CD8-positive, alpha-beta memory T cell (primary cell): ENCODE results near the gene SHANK2. TPM values are rescaled to one million over a fixed set of nuclear protein-coding genes. Genes with fewer than 3 reads are reported as not detected.

Source experiments
- CTCF ChIA-PET: fragments of 350-600 bp; sonication (Branson Sonifier 250); formaldehyde crosslinking; loops from one replicate; lab custom pipeline; 2021; ENCODE audit warnings: antibody characterized with exemption; lab: Charles Lee
- POLR2A ChIA-PET: fragments of 350-600 bp; sonication (Branson Sonifier 250); formaldehyde crosslinking; loops from one replicate; lab custom pipeline; 2021; ENCODE audit warnings: antibody characterized with exemption; lab: Charles Lee
- DNase-seq, 5 donors: peaks; one replicate each; pipeline versions ENCODE4 v3.0.0 to v3.0.0-alpha.2; 2020 to 2022; ENCODE audit warnings: mixed read lengths in 1 of 5
- H3K27ac ChIP-seq: one replicate; pipeline ENCODE4 v1.7.0; 2013; ENCODE audit warnings: low read depth, mild to moderate bottlenecking, low read length, moderate library complexity
- H3K27me3 ChIP-seq: 2 replicates; pipeline ENCODE4 v1.7.0; 2013; ENCODE audit warnings: low read length, mild to moderate bottlenecking; ENCODE audit not compliant: insufficient read depth, poor library complexity, severe bottlenecking
- H3K36me3 ChIP-seq: 2 replicates; pipeline ENCODE4 v1.7.0; 2013; ENCODE audit warnings: mild to moderate bottlenecking, low read length, moderate library complexity; ENCODE audit not compliant: insufficient read depth
- H3K4me1 ChIP-seq: 2 replicates; pipeline ENCODE4 v1.7.0; 2013; ENCODE audit warnings: mild to moderate bottlenecking, low read length, moderate library complexity; ENCODE audit not compliant: insufficient read depth
- H3K4me3 ChIP-seq: 2 replicates; pipeline ENCODE4 v1.7.0; 2013; ENCODE audit warnings: mild to moderate bottlenecking, low read length
- H3K9me3 ChIP-seq: 2 replicates; pipeline ENCODE4 v1.7.0; 2013; ENCODE audit warnings: mild to moderate bottlenecking, low read length
- H3K27ac Mint-ChIP-seq, 8 donors: one replicate each; pipeline ENCODE4 v1.8.0; 2020 to 2021; ENCODE audit warnings: mixed read lengths in 8 of 8, mild to moderate bottlenecking in 6 of 8, inconsistent platforms in 3 of 8, moderate library complexity in 3 of 8
- H3K27me3 Mint-ChIP-seq, 2 donors: one replicate each; pipeline ENCODE4 v1.8.0; 2020 to 2021; ENCODE audit warnings: mixed read lengths in 2 of 2, mild to moderate bottlenecking in 1 of 2, moderate library complexity in 1 of 2
- H3K36me3 Mint-ChIP-seq, 3 donors: one replicate each; pipeline ENCODE4 v1.8.0; 2020 to 2021; ENCODE audit warnings: mixed read lengths in 3 of 3, inconsistent platforms in 1 of 3, mild to moderate bottlenecking in 1 of 3
- H3K4me1 Mint-ChIP-seq, 3 donors: one replicate each; pipeline ENCODE4 v1.8.0; 2020 to 2021; ENCODE audit warnings: mixed read lengths in 3 of 3, inconsistent platforms in 1 of 3, mild to moderate bottlenecking in 1 of 3
- H3K4me3 Mint-ChIP-seq, 7 donors: one replicate each; pipeline ENCODE4 v1.8.0; 2020 to 2021; ENCODE audit warnings: mixed read lengths in 7 of 7, mild to moderate bottlenecking in 6 of 7, moderate library complexity in 4 of 7, inconsistent platforms in 2 of 7
- H3K9me3 Mint-ChIP-seq, 5 donors: one replicate each; pipeline ENCODE4 v1.8.0; 2020 to 2022; ENCODE audit warnings: mixed read lengths in 5 of 5, mild to moderate bottlenecking in 3 of 5, moderate library complexity in 2 of 5, inconsistent platforms in 1 of 5
- polyA plus RNA-seq: library from polyadenylated mRNA; unstranded; fragments of 300-500 nt; fragmentation: Illumina TruSeq; gene quantifications from one replicate; pipeline ENCODE4 v1.2.3, GENCODE V29; 2021
- total RNA-seq, 2 experiments: library from RNA; stranded (reverse); gene quantifications; one replicate each; pipeline ENCODE4 v1.2.3, GENCODE V29; 2021

The SHANK2 gene
- total and polyA plus RNA-seq, 3 experiments from 2014 or later, result not detected

DNA sequence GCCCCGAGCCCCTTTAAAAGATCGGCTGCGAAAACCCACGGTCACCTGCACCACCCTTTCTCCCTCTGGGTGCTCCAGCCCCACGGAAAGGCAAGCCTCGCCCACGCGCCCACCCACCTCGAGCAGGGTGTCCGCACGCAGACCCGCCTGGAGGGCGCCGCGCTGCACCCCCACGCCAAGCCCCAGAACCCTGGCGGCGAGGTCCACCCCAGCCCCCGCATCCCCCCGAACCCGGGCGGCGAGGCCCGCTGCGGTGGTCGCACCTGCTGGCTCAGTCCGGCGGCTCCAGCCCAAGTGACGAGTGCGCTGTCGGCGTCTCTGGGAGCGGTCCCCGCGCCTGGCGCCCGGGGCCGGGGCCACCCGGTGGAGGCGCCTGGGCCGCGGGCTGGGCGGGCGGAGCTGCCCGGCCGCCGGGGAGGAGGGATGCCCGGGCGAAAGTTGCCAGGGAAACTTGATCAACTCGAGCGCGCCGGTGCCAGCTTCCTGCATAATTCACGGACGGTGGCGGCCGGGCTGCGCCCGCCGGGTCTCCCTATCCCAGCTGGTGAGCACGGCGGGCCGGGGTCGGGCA is 1.1 kb downstream of the SHANK2 start:
- no peaks in the 10 kb centered on the region for H3K9me3 Mint-ChIP-seq
- H3K27ac Mint-ChIP-seq, result no peak overlapping the region
- ChIA-PET POLR2A (no interaction called here), CTCF (no interaction called here)
- DNase-seq, result no peak
- no peak overlapping the region for H3K27ac ChIP-seq
- no peaks in the 10 kb centered on the region for H3K36me3 Mint-ChIP-seq
- no peak overlapping the region for H3K4me3 Mint-ChIP-seq
- H3K4me3 ChIP-seq, result no peak overlapping the region
- H3K36me3 ChIP-seq, result no peaks in the 10 kb centered on the region
- H3K4me1 Mint-ChIP-seq, result peaks cover 2 to 11% (median 4%) of the 10 kb centered on the region in 3 donors
- H3K9me3 ChIP-seq, result no peaks in the 10 kb centered on the region
- no peaks in the 10 kb centered on the region for H3K4me1 ChIP-seq
- peaks cover 50 to 56% of the 10 kb centered on the region in 2 donors for H3K27me3 Mint-ChIP-seq
- peaks cover 31% of the 10 kb centered on the region for H3K27me3 ChIP-seq

GRCh38 chr11:71250523-71251150 is 1.7 kb downstream of the SHANK2 start:
- ChIA-PET POLR2A (no interaction called here), CTCF (no interaction called here)
- H3K27me3 ChIP-seq, result peaks cover 31% of the 10 kb centered on the region

GRCh38 chr11:71249301-71249700 is 3.1 kb downstream of the SHANK2 start:
- ChIA-PET POLR2A (no interaction called here), CTCF (no interaction called here)
- Mint-ChIP-seq H3K4me3 (no peak overlapping the region), H3K27me3 (peaks cover 40 to 46% of the 10 kb centered on the region in 2 donors), H3K4me1 (peaks cover 2 to 11% (median 4%) of the 10 kb centered on the region in 3 donors), H3K36me3 (no peaks in the 10 kb centered on the region), H3K27ac (no peak overlapping the region), H3K9me3 (no peaks in the 10 kb centered on the region)
- no peaks in the 10 kb centered on the region for H3K36me3 ChIP-seq
- no peaks in the 10 kb centered on the region for H3K9me3 ChIP-seq
- no peak overlapping the region for H3K4me3 ChIP-seq
- peaks cover 30% of the 10 kb centered on the region for H3K27me3 ChIP-seq
- no peaks in the 10 kb centered on the region for H3K4me1 ChIP-seq
- no peak overlapping the region for H3K27ac ChIP-seq
- no peak for DNase-seq

More at GRCh38 chr11:71250523-71251150, 1.7 kb downstream of the SHANK2 start:
- no peaks in the 10 kb centered on the region for H3K9me3 ChIP-seq
- H3K4me1 ChIP-seq, result no peaks in the 10 kb centered on the region
- peak overlapping the region in 2 of 7 donors; percentile 32 to 44 for H3K4me3 Mint-ChIP-seq
- H3K4me3 ChIP-seq, result no peak overlapping the region
- H3K36me3 ChIP-seq, result no peaks in the 10 kb centered on the region
- no peak overlapping the region for H3K27ac ChIP-seq
- H3K27ac Mint-ChIP-seq, result peak overlapping the region in 1 of 8 donors; percentile 43
- no peaks in the 10 kb centered on the region for H3K9me3 Mint-ChIP-seq
- H3K36me3 Mint-ChIP-seq, result no peaks in the 10 kb centered on the region
- H3K4me1 Mint-ChIP-seq, result peaks cover 2 to 11% (median 4%) of the 10 kb centered on the region in 3 donors
- DNase-seq, result no peak
- peaks cover 50 to 56% of the 10 kb centered on the region in 2 donors for H3K27me3 Mint-ChIP-seq

DNA sequence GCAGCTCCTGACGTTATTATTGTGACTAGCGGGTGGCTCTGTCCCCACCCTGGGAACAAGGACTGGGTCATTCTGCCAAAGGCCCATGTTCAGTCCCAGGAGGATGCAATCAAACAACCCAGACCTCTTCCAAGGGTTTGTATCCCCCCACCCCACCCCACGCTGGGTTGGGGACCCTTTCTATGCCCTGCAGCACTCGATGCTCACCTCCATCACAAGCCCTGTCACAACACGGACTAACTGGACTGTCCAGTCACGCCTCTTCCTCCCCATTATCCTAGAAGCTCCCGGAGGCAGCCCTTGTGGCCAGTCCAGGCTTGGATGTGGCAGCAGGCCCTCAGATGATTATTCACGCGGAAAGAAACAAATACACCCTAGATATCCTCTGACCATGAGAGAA is 3.7 kb downstream of the SHANK2 start:
- no peaks in the 10 kb centered on the region for H3K9me3 ChIP-seq
- H3K36me3 ChIP-seq, result no peaks in the 10 kb centered on the region
- Mint-ChIP-seq H3K27me3 (peaks cover 34 to 40% of the 10 kb centered on the region in 2 donors), H3K4me1 (peaks cover 2 to 11% (median 4%) of the 10 kb centered on the region in 3 donors), H3K9me3 (no peaks in the 10 kb centered on the region), H3K4me3 (no peak overlapping the region), H3K27ac (no peak overlapping the region), H3K36me3 (no peaks in the 10 kb centered on the region)
- H3K27ac ChIP-seq, result no peak overlapping the region
- ChIA-PET POLR2A (no interaction called here), CTCF (no interaction called here)
- no peak for DNase-seq
- H3K27me3 ChIP-seq, result peaks cover 24% of the 10 kb centered on the region
- no peaks in the 10 kb centered on the region for H3K4me1 ChIP-seq
- H3K4me3 ChIP-seq, result no peak overlapping the region

- H3K9me3 ChIP-seq, result no peaks in the 10 kb centered on the region
- Mint-ChIP-seq H3K36me3 (no peaks in the 10 kb centered on the region), H3K9me3 (no peaks in the 10 kb centered on the region), H3K27me3 (peaks cover 29 to 36% of the 10 kb centered on the region in 2 donors), H3K27ac (no peak overlapping the region), H3K4me1 (peaks cover 1 to 7% (median 2%) of the 10 kb centered on the region in 3 donors), H3K4me3 (no peak overlapping the region)
- no peaks in the 10 kb centered on the region for H3K4me1 ChIP-seq
- H3K27me3 ChIP-seq, result peaks cover 19% of the 10 kb centered on the region
- no peaks in the 10 kb centered on the region for H3K36me3 ChIP-seq
- no peak for DNase-seq
- CTCF ChIA-PET, result no interaction called here
- POLR2A ChIA-PET, result no interaction called here
- H3K4me3 ChIP-seq, result no peak overlapping the region
- H3K27ac ChIP-seq, result no peak overlapping the region
Measured at GRCh38 chr11:71248251-71248570, 4.2 kb downstream of the SHANK2 start.

DNA sequence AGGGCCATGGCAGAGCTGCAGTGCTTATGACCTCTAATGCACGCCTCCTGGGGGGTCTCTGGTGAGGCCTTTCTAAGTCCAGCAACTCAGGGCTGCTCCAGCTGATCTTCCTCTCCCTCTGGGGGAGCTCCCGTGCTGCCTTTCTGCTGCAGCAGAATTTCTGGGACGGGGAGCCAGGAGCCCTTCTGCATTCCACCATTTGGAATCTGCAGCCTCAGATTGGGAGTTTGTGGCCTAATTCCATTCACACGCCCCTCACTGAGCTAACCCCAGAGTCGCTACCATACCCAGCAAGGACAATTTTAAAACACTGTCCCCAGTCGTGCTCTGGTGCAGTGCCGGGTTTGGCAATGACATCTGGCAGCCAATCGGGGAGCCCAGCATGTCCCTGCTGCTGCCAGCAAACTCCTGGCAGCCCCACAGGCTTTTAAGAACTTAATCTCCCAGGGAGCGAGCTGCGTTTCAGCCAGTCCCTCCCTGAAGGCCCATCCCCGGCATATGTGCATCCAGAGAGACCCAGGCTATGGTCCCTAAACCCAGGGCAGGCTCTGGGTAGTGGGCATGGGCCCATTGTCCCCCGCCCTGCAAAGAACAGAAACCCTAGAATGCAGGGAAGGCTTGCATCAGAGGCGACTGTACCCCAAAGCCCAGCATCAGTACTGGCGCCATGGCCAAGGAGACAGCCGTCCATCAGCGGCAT is 4.7 kb downstream of the SHANK2 start:
- Histone ChIP-seq H3K27me3 (peaks cover 18% of the 10 kb centered on the region), H3K27ac (no peak overlapping the region), H3K36me3 (no peaks in the 10 kb centered on the region), H3K4me1 (no peaks in the 10 kb centered on the region), H3K4me3 (no peak overlapping the region), H3K9me3 (no peaks in the 10 kb centered on the region)
- ChIA-PET POLR2A (no interaction called here), CTCF (no interaction called here)
- H3K27ac Mint-ChIP-seq, result no peak overlapping the region
- no peaks in the 10 kb centered on the region for H3K9me3 Mint-ChIP-seq
- no peak overlapping the region for H3K4me3 Mint-ChIP-seq
- H3K27me3 Mint-ChIP-seq, result peaks cover 28 to 36% of the 10 kb centered on the region in 2 donors
- no peak for DNase-seq
- H3K4me1 Mint-ChIP-seq, result peaks cover 0 to 7% (median 2%) of the 10 kb centered on the region in 3 donors
- H3K36me3 Mint-ChIP-seq, result no peaks in the 10 kb centered on the region

GRCh38 chr11:71246559-71246958 is 5.8 kb downstream of the SHANK2 start:
- H3K4me3 ChIP-seq, result no peak overlapping the region
- H3K4me1 Mint-ChIP-seq, result peaks cover 0 to 7% (median 2%) of the 10 kb centered on the region in 3 donors
- peaks cover 18% of the 10 kb centered on the region for H3K27me3 ChIP-seq

More at GRCh38 chr11:71246559-71246958, 5.8 kb downstream of the SHANK2 start:
- ChIA-PET POLR2A (no interaction called here), CTCF (no interaction called here)
- no peaks in the 10 kb centered on the region for H3K4me1 ChIP-seq
- H3K27me3 Mint-ChIP-seq, result peaks cover 28 to 40% of the 10 kb centered on the region in 2 donors
- DNase-seq, result no peak
- H3K9me3 Mint-ChIP-seq, result no peaks in the 10 kb centered on the region
- H3K36me3 ChIP-seq, result no peaks in the 10 kb centered on the region
- no peaks in the 10 kb centered on the region for H3K36me3 Mint-ChIP-seq
- no peak overlapping the region for H3K27ac ChIP-seq
- no peak overlapping the region for H3K27ac Mint-ChIP-seq
- no peak overlapping the region for H3K4me3 Mint-ChIP-seq
- H3K9me3 ChIP-seq, result no peaks in the 10 kb centered on the region
